ENCODE data around the gene RANBP17. TPM values are rescaled to one million over a fixed set of nuclear protein-coding genes. Genes with fewer than 3 reads are reported as not detected.
"Not testable (repeated sequence)": the region's sequence is repeated elsewhere in the genome, so short reads cannot be mapped to it uniquely, and the experiment has no call there.

Gene RANBP17
- total RNA-seq, 2 experiments from 2014 or later, result not detected

- H3K27ac Mint-ChIP-seq, result no peak overlapping the region
- POLR2A ChIA-PET, result no interaction called here
- H3K4me1 Mint-ChIP-seq (ENCODE audit: low read depth), result no peaks in the 10 kb centered on the region
- CTCF ChIA-PET, result no interaction called here
- no peaks in the 10 kb centered on the region for H3K9me3 Mint-ChIP-seq
- H3K27me3 Mint-ChIP-seq, result no peaks in the 10 kb centered on the region
- intact Hi-C loops (cut with micrococcal nuclease), result no loop called here
- DNase-seq (no peak), ATAC-seq (no peak)
- no peak for TF ChIP-seq CTCF (IDR thresholded peaks at IDR 0.05)
- no peaks in the 10 kb centered on the region for H3K36me3 Mint-ChIP-seq (ENCODE audit: low read depth)
- no peak overlapping the region for H3K4me3 Mint-ChIP-seq
Observed at GRCh38 chr5:170821257-170821800, 40.5 kb upstream of the RANBP17 start.

GRCh38 chr5:170826117-170826516 lies 35.7 kb upstream of the RANBP17 start:
- ATAC-seq, result no peak
- no peak for DNase-seq

GRCh38 chr5:170832241-170832640 lies 29.6 kb upstream of the RANBP17 start:
- ATAC-seq, result no peak
- ChIA-PET CTCF (no interaction called here), POLR2A (no interaction called here)
- Mint-ChIP-seq H3K4me3 (no peak overlapping the region), H3K27ac (no peak overlapping the region), H3K27me3 (no peaks in the 10 kb centered on the region), H3K4me1 (ENCODE audit: low read depth) (no peaks in the 10 kb centered on the region), H3K36me3 (ENCODE audit: low read depth) (no peaks in the 10 kb centered on the region), H3K9me3 (peaks cover 6% of the 10 kb centered on the region)
- DNase-seq, result no peak
- no peak for TF ChIP-seq CTCF (IDR thresholded peaks at IDR 0.05)
- intact Hi-C loops (cut with micrococcal nuclease), result no loop called here

More at GRCh38 chr5:170826117-170826516, 35.7 kb upstream of the RANBP17 start:
- Mint-ChIP-seq H3K4me1 (ENCODE audit: low read depth) (no peaks in the 10 kb centered on the region), H3K36me3 (ENCODE audit: low read depth) (no peaks in the 10 kb centered on the region), H3K4me3 (no peak overlapping the region), H3K27me3 (no peaks in the 10 kb centered on the region), H3K27ac (no peak overlapping the region), H3K9me3 (no peaks in the 10 kb centered on the region)
- intact Hi-C loops (cut with micrococcal nuclease), result no loop called here
- ChIA-PET CTCF (no interaction called here), POLR2A (no interaction called here)
- no peak for TF ChIP-seq CTCF (IDR thresholded peaks at IDR 0.05)

- H3K4me3 Mint-ChIP-seq; H3K27ac Mint-ChIP-seq; DNase-seq; H3K4me1 Mint-ChIP-seq (ENCODE audit: low read depth); CTCF ChIA-PET; H3K36me3 Mint-ChIP-seq (ENCODE audit: low read depth); ATAC-seq; H3K27me3 Mint-ChIP-seq; H3K9me3 Mint-ChIP-seq; intact Hi-C loops (cut with micrococcal nuclease); POLR2A ChIA-PET: not testable (repeated sequence)
Observed at GRCh38 chr5:170833981-170834380, 27.8 kb upstream of the RANBP17 start.

GRCh38 chr5:170836226-170836625 lies 25.6 kb upstream of the RANBP17 start:
- intact Hi-C loops (cut with micrococcal nuclease), result no loop called here
- no peaks in the 10 kb centered on the region for H3K4me1 Mint-ChIP-seq (ENCODE audit: low read depth)
- H3K27ac Mint-ChIP-seq, result no peak overlapping the region
- no peaks in the 10 kb centered on the region for H3K27me3 Mint-ChIP-seq
- no peaks in the 10 kb centered on the region for H3K36me3 Mint-ChIP-seq (ENCODE audit: low read depth)
- ATAC-seq (no peak), DNase-seq (no peak)
- no peak overlapping the region for H3K4me3 Mint-ChIP-seq
- ChIA-PET CTCF (no interaction called here), POLR2A (no interaction called here)
- peaks cover 6% of the 10 kb centered on the region for H3K9me3 Mint-ChIP-seq
- no peak for TF ChIP-seq CTCF (IDR thresholded peaks at IDR 0.05)

- no peak for ATAC-seq
- intact Hi-C loops (cut with micrococcal nuclease), result no loop called here
- H3K9me3 Mint-ChIP-seq, result no peaks in the 10 kb centered on the region
- no peak overlapping the region for H3K27ac Mint-ChIP-seq
- no peak for TF ChIP-seq CTCF (IDR thresholded peaks at IDR 0.05)
- H3K4me1 Mint-ChIP-seq (ENCODE audit: low read depth), result no peaks in the 10 kb centered on the region
- peaks cover 5% of the 10 kb centered on the region for H3K27me3 Mint-ChIP-seq
- DNase-seq, result no peak
- H3K4me3 Mint-ChIP-seq, result no peak overlapping the region
- CTCF ChIA-PET, result no interaction called here
- H3K36me3 Mint-ChIP-seq (ENCODE audit: low read depth), result no peaks in the 10 kb centered on the region
- POLR2A ChIA-PET, result no interaction called here
Observed at GRCh38 chr5:170843870-170844269, 17.9 kb upstream of the RANBP17 start.

Measured in activated CD8-positive, alpha-beta T cell treated with anti-CD3 and anti-CD28 coated beads for 36 hours (primary cell).